ENCODE data around the gene TRAM2. TPM values are rescaled to one million over a fixed set of nuclear protein-coding genes. Genes with fewer than 3 reads are reported as not detected.

TRAM2 gene
- total RNA-seq, 1 donor from 2014 or later = 2.1 TPM

DNA sequence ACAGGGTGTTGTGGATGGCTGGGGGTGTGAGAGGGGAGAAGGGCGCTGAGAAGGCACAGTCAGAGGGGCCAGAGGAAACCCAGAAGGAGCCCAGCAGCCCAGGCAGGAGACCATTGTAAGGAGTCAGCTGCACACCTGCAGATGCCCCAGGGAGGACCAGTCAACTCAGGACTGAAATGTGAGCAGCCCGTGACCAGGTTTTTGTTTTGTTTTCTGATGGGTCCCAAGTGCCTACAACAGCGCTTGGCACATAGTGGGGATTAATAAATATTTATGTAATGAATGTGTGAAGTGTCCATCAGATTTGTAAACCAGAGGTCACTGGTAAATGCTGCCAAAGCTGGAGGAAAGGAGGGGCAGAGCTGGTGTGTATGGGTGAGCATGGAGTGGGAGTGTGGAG lies 30.2 kb downstream of the TRAM2 start:
- DNase-seq (ENCODE audit: low spot score) = no peak
- Mint-ChIP-seq H3K4me1 (ENCODE audit: low read depth) (peaks cover 17% of the 10 kb centered on the region), H3K27me3 (ENCODE audit: insufficient read depth) (no peaks in the 10 kb centered on the region), H3K36me3 (ENCODE audit: low read depth) (no peaks in the 10 kb centered on the region), H3K27ac (no peak overlapping the region), H3K4me3 (no peak overlapping the region), H3K9me3 (no peaks in the 10 kb centered on the region)
- intact Hi-C loops (cut with micrococcal nuclease) = no loop called here

DNA sequence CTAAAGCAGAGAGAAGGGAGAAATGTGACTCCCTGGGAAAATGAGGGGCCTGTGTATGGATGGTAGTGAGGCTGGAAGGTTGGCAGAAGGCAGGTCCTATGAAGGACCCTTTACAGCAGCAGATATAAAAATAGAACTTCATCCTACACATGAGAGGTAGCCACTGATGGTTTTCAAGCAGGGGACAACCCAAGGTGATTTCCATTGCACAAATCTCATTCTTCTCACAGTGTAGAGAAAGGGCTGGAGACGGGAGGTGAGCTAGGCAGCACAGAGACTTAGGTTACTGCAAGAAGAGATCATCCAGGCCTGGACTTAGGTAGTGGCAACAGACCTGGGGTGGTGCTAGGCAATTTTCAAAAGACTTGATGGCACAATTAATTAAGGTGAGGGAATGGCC lies 30.7 kb downstream of the TRAM2 start:
- Mint-ChIP-seq H3K4me3 (no peak overlapping the region), H3K27me3 (ENCODE audit: insufficient read depth) (no peaks in the 10 kb centered on the region), H3K4me1 (ENCODE audit: low read depth) (peaks cover 17% of the 10 kb centered on the region), H3K9me3 (no peaks in the 10 kb centered on the region), H3K36me3 (ENCODE audit: low read depth) (no peaks in the 10 kb centered on the region), H3K27ac (no peak overlapping the region)
- DNase-seq (ENCODE audit: low spot score) = no peak
- intact Hi-C loops (cut with micrococcal nuclease) = no loop called here

DNA sequence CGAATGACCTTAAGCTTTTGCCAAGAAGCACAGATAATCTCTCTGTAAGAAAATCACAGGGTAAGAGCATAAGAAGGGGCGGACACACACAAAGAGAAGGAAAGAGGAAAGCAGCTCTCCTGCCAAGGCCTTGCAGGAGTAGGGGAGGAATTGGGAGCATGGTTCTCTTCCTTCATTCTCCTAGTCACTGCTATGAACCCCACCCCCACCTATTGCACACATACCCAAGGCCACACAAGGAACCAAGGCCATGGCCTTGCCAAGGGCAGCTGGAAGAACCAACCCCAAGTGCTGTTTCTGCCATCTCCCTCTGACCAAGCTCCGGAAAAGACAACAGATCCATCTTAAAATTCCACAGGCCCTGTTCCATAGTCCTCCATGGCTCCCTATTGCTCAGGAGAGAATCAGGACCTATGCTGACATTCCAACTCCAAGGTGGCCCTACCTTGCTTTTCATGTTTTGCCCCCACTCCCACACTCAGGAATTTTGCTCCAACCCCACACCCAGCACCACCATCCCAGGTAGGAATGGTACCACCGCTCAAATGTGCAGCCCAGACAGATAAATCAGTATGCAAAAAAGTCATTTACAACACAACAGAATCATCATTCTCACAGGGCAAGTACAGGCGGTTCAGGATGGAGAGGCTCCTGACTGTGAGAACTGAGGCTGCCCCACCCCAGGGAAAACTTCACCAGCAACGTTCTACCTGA lies 31.3 kb downstream of the TRAM2 start:
- Mint-ChIP-seq H3K27me3 (ENCODE audit: insufficient read depth) (no peaks in the 10 kb centered on the region), H3K4me1 (ENCODE audit: low read depth) (peaks cover 17% of the 10 kb centered on the region), H3K4me3 (no peak overlapping the region)

DNA sequence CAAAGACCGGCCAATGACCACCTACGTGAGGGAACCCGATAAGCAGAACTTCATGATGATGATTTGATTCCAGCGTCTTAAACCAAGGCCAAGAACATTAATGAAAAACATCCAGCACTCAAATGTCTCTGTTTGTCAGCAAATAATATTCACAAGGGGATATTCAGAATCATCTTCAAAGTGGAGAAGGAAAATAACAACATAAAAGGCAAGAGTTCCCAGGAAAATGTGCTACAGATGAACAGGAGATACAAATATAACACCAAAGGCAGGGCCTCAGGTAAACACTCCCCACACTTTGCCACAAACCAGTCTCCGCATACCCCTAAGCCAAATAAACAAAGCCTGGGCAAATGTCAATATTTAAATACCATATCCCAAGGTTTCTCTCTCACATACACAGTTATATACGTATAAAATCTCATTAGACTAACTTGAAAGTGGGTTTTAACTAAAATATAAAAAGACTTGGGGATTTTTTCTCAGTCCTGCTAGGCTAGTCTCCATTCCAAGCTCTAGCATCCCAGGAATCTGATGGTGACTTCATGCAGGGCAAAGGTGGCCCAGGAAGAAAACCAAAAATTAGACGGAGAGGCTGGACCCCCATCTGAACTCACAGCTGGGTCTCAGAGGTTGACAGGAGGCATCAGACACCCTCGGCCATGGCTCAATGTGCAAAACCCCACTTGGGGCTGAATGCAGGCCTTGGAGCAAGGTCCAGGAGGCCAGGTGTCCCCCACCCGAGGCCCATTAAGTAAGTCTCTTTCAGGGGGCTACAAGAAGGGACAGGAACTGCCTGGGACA lies 32.1 kb downstream of the TRAM2 start:
- DNase-seq (ENCODE audit: low spot score) = no peak
- Mint-ChIP-seq H3K4me1 (ENCODE audit: low read depth) (peaks cover 17% of the 10 kb centered on the region), H3K27me3 (ENCODE audit: insufficient read depth) (no peaks in the 10 kb centered on the region), H3K27ac (no peak overlapping the region), H3K9me3 (no peaks in the 10 kb centered on the region), H3K36me3 (ENCODE audit: low read depth) (no peaks in the 10 kb centered on the region), H3K4me3 (no peak overlapping the region)
- intact Hi-C loops (cut with micrococcal nuclease) = no loop called here

More for the DNA sequence above, 31.3 kb downstream of the TRAM2 start:
- no peaks in the 10 kb centered on the region for H3K9me3 Mint-ChIP-seq
- DNase-seq (ENCODE audit: low spot score) = no peak
- H3K27ac Mint-ChIP-seq = no peak overlapping the region
- intact Hi-C loops (cut with micrococcal nuclease) = no loop called here
- H3K36me3 Mint-ChIP-seq (ENCODE audit: low read depth) = no peaks in the 10 kb centered on the region

DNA sequence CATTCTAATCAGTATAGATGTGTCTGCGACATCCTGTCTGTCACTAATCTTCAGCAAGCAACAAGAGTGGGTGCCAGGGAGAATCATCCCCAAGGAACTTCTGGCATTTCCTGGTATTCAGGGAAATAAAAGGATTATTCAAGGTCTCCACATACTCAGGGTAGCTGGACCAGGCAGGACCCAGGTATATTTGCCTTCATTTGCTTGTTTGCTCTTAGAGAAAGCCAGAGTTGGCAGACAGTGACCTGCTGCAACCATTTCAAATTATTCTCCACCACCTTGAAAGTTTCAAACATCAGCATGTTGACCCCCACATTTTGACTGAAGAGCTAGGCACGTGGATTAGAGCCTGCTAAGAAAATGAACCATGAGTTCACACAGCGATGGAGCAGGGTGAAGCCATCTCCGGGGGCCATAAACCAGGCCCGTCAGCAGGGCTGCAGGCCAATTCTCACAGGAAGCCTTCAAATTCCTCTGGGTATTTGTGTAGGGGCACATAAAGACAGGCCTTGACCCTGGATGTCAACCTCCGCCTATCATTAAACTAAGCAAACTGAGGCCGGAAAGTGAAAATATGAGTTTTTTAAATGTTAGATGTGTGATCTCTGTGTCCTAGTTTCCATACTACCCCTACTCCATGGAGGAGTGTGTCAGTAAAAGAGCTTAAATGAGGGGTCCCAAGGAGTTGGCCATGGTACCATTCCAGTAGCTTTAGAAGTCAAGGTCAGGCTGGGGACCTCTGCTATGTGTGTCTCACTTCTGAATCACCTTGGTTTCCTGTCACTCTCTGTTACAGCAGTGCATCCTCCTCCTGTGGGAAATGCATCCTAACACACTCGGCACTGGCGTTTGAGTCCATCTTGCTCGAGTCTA lies 32.9 kb downstream of the TRAM2 start:
- DNase-seq (ENCODE audit: low spot score) = no peak
- Mint-ChIP-seq H3K9me3 (no peaks in the 10 kb centered on the region), H3K27me3 (ENCODE audit: insufficient read depth) (no peaks in the 10 kb centered on the region), H3K27ac (no peak overlapping the region), H3K4me1 (ENCODE audit: low read depth) (peaks cover 17% of the 10 kb centered on the region), H3K36me3 (ENCODE audit: low read depth) (no peaks in the 10 kb centered on the region), H3K4me3 (no peak overlapping the region)
- intact Hi-C loops (cut with micrococcal nuclease) = no loop called here

DNA sequence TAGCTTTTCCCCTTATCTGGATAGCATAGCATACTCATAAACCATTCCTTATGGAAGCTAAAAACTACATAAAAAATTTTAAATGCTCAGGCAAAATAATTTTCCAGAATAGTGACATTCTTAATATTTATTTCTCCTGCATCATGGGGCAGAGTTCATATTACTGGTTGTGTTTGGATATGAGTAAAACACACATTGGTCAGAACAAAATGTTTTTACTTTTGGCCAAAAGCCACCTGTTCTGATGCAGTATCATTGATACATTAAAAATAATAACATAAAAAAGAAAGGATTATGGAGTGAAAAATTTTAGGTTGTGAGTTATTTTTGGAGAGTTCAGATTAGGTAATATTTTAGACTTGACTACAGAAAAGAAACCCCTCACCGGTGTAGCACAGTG lies 33.6 kb downstream of the TRAM2 start:
- no peak for DNase-seq (ENCODE audit: low spot score)
- no peaks in the 10 kb centered on the region for H3K9me3 Mint-ChIP-seq
- no peak overlapping the region for H3K4me3 Mint-ChIP-seq
- intact Hi-C loops (cut with micrococcal nuclease) = no loop called here
- no peaks in the 10 kb centered on the region for H3K27me3 Mint-ChIP-seq (ENCODE audit: insufficient read depth)
- no peak overlapping the region for H3K27ac Mint-ChIP-seq
- no peaks in the 10 kb centered on the region for H3K36me3 Mint-ChIP-seq (ENCODE audit: low read depth)
- peaks cover 18% of the 10 kb centered on the region for H3K4me1 Mint-ChIP-seq (ENCODE audit: low read depth)

DNA sequence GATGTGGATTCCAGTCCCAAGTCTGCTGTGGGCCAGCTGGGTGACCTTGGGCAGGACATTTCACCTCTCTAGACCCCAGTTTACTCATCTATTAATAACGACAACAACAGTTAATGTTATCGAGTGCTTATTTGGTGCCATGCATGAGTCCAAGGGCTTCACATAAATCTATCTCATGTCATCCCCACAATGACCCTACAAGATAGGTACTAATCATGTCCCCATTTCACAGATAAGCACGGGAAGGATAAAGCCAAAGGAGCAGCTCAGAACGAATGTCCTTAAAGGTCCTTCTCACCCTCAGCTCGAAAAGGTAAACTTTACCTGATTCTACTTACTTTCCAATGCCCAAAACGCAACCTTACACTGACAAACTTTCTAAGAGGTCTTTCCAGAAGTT lies 35.7 kb downstream of the TRAM2 start:
- no peaks in the 10 kb centered on the region for H3K9me3 Mint-ChIP-seq
- DNase-seq (ENCODE audit: low spot score) = no peak

DNA sequence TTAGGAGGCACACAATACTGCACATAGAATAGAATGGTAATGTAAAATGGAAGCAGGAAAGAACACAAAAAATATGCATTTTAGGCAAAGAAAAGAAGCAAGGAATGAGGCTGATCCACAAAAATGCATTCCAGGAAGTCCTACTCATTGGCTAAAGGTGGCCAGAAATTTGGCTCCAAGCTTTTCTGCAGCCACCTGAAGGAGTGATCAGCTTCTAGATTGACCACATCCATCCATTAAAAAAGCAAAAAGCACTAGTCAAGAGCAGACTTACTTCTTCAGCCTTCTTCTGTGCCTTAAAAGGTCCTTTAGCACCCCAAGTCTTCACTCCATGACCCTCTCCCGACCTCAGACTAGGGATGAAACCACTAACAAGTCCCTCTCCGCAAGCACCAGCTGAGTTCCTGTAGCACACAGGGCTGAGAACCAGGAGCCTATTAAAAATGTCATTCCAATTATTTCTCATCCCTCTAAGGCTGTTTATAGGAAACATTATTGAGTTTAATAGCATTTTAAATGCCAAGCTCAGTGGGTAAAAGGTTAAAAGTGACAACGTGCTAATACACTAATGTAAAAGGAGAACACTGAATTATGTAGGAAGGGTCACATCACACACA lies 36.5 kb downstream of the TRAM2 start:
- no peak overlapping the region for H3K4me3 Mint-ChIP-seq

More for the DNA sequence above, 35.7 kb downstream of the TRAM2 start:
- Mint-ChIP-seq H3K4me1 (ENCODE audit: low read depth) (peaks cover 36% of the 10 kb centered on the region), H3K27me3 (ENCODE audit: insufficient read depth) (no peaks in the 10 kb centered on the region), H3K36me3 (ENCODE audit: low read depth) (no peaks in the 10 kb centered on the region), H3K4me3 (no peak overlapping the region), H3K27ac (no peak overlapping the region)
- intact Hi-C loops (cut with micrococcal nuclease) = no loop called here

DNA sequence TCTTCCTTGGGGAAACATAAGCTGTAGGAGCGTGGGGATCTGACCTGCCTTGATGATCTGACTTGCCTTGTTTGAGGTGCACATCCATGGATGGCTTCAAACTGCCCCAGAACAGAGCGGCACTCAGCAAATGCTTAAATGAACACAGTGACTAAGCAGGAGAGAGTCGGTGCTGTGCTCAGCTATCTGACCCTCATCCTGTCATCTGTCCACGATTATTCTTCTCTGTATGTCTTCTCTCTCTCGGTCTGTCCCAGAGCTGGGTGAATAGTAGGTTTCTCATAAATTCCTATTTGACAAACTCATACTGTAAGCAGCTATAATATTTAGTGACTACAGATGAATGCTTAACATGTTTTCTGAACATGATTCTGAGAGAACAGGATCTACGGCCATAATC lies 37.3 kb downstream of the TRAM2 start:
- Mint-ChIP-seq H3K27me3 (ENCODE audit: insufficient read depth) (no peaks in the 10 kb centered on the region), H3K9me3 (no peaks in the 10 kb centered on the region), H3K36me3 (ENCODE audit: low read depth) (no peaks in the 10 kb centered on the region), H3K27ac (no peak overlapping the region), H3K4me1 (ENCODE audit: low read depth) (peaks cover 43% of the 10 kb centered on the region), H3K4me3 (no peak overlapping the region)
- intact Hi-C loops (cut with micrococcal nuclease) = loop anchor here (5.0 kb wide), 1 partner anchor 47 kb away; no protein-coding TSS in a partner anchor
- no peak for DNase-seq (ENCODE audit: low spot score)

More for the DNA sequence above, 36.5 kb downstream of the TRAM2 start:
- H3K36me3 Mint-ChIP-seq (ENCODE audit: low read depth) = no peaks in the 10 kb centered on the region
- peaks cover 36% of the 10 kb centered on the region for H3K4me1 Mint-ChIP-seq (ENCODE audit: low read depth)
- no peaks in the 10 kb centered on the region for H3K27me3 Mint-ChIP-seq (ENCODE audit: insufficient read depth)
- H3K9me3 Mint-ChIP-seq = no peaks in the 10 kb centered on the region
- intact Hi-C loops (cut with micrococcal nuclease) = no loop called here
- no peak overlapping the region for H3K27ac Mint-ChIP-seq
- no peak for DNase-seq (ENCODE audit: low spot score)

DNA sequence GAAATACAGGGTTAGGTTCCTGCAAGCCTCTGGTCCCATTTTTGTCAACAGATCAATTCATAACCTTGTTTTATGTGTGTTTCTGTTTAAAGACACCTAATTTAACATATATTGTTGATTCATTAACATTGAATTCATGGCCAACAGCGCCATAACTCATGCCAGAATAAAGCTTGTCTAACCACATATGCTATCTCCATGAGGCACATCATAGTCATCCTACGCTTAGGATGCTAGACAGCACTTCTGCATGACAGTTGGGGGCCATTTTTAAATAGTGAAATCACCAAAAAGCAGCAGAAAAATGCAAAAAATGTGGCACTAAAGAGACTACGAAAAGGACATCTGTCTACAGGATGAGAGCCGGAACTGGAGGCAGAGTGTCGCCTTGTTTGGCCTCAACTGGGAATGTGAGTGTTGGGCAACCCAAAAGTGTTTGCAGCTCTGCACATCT lies 37.9 kb downstream of the TRAM2 start:
- intact Hi-C loops (cut with micrococcal nuclease) = loop anchor here (5.0 kb wide), 1 partner anchor 47 kb away; no protein-coding TSS in a partner anchor

DNA sequence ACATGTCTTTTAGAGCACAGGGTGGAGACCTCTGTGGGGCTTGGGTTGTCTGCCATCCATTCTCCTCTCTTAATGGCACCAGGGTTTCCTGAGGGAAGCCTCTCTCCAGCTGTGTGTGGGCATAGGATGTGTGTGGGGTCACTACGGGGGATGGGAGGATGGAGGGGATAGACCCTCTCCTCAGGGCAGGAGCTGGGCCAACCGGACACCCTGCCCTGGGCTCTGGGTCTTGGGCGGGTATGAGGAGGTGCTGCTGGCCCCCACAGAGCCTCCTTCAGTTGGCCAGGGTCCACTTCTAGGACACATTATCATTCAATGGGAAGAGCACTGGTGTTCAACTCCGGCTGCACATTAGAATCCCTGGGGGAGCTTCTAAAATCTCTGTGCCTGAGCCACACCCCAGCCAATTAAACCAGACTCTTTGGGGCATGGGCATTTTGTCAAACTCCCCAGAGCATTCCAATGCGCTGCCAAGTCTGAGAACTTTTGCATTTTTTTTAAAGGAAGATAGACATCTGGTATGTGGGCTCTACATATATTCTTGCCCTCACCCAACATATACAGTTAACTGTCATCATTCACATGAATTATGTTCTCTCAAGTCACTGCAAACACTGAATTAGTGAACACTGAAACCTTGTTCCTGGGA lies 38.5 kb downstream of the TRAM2 start:
- Mint-ChIP-seq H3K27me3 (ENCODE audit: insufficient read depth) (no peaks in the 10 kb centered on the region), H3K4me1 (ENCODE audit: low read depth) (peaks cover 38% of the 10 kb centered on the region), H3K9me3 (no peaks in the 10 kb centered on the region), H3K27ac (no peak overlapping the region), H3K36me3 (ENCODE audit: low read depth) (no peaks in the 10 kb centered on the region), H3K4me3 (no peak overlapping the region)
- no peak for DNase-seq (ENCODE audit: low spot score)
- intact Hi-C loops (cut with micrococcal nuclease) = loop anchor here (5.0 kb wide), 1 partner anchor 46 kb away; no protein-coding TSS in a partner anchor

More for the DNA sequence above, 37.9 kb downstream of the TRAM2 start:
- no peak for DNase-seq (ENCODE audit: low spot score)
- Mint-ChIP-seq H3K4me3 (no peak overlapping the region), H3K27ac (no peak overlapping the region), H3K4me1 (ENCODE audit: low read depth) (peaks cover 40% of the 10 kb centered on the region), H3K27me3 (ENCODE audit: insufficient read depth) (no peaks in the 10 kb centered on the region), H3K9me3 (no peaks in the 10 kb centered on the region), H3K36me3 (ENCODE audit: low read depth) (no peaks in the 10 kb centered on the region)

Data from activated T-helper 1 cell treated with anti-CD3 and anti-CD28 coated beads, Interleukin-12 subunit alpha, Interleukin-12 subunit beta, Interleukin-2, Interleukin-4 antibody, amounts not matched to agents 30 ng/mL and 10 ng/mL and 1 ng/mL, durations not matched to agents 14 hours and 24 hours and 36 hours (primary cell).